22Rv1 (cell line): ENCODE data around the gene MAGI2.

Source experiments
- ZFX ChIP-seq: fragments of 450-650 bp; IDR thresholded peaks from 2 replicates; pipeline ENCODE4 v1.6.1; 2017; ENCODE audit warnings: antibody characterized with exemption, borderline replicate concordance
- TF ChIP-seq, protein P1 (sequence below): fragments of 450-650 bp; IDR thresholded peaks from 2 replicates; pipeline ENCODE4 v1.5.1; 2017; ENCODE audit warnings: mild to moderate bottlenecking

DNA sequence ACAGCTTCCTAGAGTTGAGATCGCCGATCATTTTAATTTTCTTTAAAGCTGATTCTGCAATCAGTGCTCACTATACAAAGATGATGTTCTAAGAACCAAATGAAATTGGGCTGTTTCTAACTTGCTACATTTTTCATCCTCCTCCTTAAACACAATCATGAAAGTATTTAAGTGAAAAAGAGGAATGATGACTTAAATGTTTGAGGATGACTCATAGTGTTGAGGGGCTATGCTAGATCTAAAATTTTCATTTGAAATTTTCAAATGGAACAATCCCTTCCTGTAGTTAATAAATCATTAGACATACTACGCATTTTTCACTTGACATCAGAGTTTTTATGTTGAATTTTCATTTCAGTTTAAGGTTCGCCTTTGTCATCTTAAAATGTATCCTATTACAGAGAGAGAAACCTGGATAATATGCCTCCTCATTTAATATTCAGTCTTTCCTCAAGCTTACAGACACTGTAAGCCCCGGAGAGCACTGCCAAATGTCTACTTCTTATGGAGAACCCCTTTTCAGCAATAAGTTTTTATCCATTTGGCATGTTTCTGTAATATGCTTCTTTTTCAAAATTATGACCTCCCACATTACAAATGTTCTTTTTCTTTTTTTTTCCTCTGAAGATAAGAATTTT lies 499.6 kb downstream of the MAGI2 start:
- TF ChIP-seq, protein P1, sequence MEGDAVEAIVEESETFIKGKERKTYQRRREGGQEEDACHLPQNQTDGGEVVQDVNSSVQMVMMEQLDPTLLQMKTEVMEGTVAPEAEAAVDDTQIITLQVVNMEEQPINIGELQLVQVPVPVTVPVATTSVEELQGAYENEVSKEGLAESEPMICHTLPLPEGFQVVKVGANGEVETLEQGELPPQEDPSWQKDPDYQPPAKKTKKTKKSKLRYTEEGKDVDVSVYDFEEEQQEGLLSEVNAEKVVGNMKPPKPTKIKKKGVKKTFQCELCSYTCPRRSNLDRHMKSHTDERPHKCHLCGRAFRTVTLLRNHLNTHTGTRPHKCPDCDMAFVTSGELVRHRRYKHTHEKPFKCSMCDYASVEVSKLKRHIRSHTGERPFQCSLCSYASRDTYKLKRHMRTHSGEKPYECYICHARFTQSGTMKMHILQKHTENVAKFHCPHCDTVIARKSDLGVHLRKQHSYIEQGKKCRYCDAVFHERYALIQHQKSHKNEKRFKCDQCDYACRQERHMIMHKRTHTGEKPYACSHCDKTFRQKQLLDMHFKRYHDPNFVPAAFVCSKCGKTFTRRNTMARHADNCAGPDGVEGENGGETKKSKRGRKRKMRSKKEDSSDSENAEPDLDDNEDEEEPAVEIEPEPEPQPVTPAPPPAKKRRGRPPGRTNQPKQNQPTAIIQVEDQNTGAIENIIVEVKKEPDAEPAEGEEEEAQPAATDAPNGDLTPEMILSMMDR: no peak
- TF ChIP-seq ZFX: no peak
